Endothelial cell of hepatic sinusoid (primary cell): Measurements from ENCODE around the gene CSTB.

ENCODE experiments used
- in situ Hi-C: cut with HindIII; loops from 2 replicates; pipeline ENCODE4 v1.10.0; 2017; ENCODE audit warnings: low sequenced_read_pairs

Gene CSTB

DNA sequence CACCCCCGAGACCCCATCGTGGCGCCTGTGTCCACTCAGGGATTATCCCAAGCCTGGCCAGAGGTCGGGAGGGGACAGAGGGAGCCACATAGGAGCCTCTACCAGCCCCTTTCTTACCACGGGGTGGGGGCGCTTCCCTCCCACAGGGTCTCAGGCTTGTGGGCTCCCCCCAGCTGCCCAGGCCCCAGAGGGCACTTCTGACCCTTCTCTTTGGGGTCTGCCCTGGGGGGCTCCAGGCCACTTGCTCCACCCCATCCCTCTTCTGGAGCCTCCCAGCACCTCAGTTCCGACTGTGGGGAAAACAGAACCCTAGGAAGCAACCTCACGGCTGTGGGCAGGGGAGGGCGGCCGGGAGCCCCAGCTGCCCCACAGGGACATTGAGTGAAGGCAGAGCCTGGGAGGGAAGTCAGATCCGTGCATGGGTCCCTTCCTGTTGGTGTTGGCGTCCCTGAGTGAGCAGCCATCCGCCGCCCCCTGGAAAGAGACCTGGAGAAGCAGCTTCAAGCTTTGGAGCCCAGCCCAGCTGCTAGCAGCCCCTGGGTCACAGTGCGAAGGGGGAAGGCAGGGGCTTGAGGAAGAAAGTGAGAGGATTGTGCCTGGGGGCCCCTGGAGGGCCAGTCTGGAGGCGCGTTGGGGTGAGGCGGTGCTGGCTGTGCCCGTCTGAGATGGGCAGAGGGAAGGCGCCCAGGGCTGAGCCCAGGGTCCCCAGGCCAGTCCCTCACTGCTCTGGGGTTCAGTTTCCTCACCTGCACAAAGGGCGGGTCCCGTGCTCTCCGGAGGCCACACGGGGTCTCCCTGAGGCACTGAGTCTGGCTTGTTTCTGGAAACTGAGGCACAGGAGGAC, 35.4 kb upstream of the CSTB start:
- in situ Hi-C loops: loop anchor here (10.0 kb wide), 1 partner anchor 203 kb away; the partner anchor contains the start of gene TRAPPC10

DNA sequence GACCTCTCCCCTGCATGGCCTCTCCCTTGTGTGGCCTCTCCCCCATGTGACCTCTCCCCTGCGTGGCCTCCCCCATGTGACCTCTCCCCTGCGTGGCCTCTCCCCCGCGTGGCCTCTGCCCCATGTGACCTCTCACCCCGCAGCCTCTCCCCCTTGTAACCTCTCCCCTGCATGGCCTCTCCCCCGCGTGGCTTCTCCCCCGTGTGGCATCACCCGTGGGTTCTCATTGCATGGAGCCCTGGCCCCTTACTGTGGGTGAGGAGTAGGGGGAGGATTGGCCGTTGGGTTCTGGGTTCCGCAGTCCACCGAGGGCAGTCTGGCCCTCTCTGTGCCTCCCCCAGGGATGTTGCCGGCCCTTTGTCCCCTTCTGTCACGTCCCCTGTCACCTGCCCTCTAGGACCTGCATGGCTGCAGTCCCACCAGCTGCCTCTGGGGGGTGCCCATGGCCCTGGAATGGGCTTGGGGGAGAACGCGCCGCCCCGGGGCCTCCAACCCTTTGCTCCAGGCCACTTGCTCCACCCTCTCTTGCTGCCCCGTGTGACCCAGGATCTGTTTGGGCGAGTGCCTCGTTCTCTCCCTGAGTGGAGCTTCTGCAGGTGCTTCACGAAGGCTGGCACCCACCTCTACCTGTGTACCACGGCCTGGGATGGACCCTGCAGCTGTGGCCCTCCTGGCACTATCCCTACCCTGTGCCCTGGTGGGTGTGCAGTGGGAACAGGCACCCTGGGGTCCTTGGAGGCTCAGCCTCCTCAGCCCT, 34.6 kb upstream of the CSTB start:
- in situ Hi-C loops: loop anchor here (10.0 kb wide), 1 partner anchor 204 kb away; the partner anchor contains the start of gene TRAPPC10

- in situ Hi-C loops: loop anchor here (10.0 kb wide), 1 partner anchor 205 kb away; the partner anchor contains the start of gene TRAPPC10
Observed at GRCh38 chr21:43809853-43810504, 33.9 kb upstream of the CSTB start.

- in situ Hi-C loops: no loop called here
Observed at GRCh38 chr21:43809346-43809799, 33.3 kb upstream of the CSTB start.

GRCh38 chr21:43808832-43809251, 32.7 kb upstream of the CSTB start:
- in situ Hi-C loops: no loop called here

- in situ Hi-C loops: no loop called here
Observed at GRCh38 chr21:43808367-43808766, 32.3 kb upstream of the CSTB start.

DNA sequence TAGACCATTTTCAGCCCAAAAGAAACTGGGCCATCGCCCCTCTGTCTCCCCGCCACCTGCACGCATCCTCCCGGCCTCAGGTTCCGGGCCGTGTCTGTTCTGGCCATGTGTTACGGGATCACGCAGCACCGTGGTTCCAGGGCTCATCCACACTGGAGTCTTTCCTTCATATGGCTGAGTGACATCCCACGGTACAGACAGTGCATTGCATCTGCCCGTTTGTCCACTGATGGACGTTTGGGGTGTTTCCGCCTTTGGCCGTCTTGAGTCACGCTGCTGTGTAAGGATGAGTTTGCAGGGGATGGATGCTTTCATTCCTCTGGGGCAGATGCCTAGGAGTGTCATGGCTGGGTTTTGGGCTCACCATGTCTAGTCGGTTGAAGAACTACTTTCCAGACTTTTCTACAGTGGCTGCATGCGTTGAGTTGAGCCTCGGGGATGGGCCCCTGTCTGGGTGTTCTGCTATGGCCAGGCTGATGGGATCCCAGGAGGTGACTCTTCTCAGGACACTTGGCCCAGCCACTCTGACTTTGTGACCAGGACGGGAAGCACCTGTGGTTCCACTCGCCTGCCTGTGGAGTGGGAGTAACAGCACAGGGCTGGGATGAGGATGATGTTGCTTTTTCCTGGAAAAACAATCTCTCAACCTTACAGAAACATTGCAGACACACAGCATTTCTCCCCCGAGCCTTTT, 30.1 kb upstream of the CSTB start:
- in situ Hi-C loops: no loop called here

DNA sequence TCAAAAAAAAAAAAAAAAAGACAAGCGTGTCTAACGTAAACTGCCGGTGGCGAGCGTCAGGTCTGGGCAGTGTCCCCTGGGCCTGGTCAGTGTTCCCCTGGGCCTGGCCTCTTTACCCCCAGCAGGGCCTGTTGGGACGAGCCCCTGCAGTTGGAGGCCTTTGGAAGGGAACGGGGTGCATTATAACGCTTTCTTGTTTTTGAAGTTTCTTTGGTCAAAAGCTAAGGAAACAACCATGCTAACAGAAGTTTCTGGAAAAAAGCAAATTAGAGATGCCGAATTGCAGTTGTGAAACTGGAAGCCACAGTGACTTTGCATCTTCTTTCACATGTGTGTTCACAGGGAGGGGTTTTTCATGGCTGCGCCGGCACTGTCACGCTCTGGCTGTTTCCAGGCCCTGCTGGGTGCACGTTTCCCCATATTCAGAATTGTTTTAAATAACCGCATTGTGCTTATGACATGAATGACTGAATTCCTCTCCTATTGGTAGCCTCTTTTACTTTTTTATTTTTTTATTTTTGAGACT, 29.2 kb upstream of the CSTB start:
- in situ Hi-C loops: no loop called here

GRCh38 chr21:43803558-43804300, 27.6 kb upstream of the CSTB start:
- in situ Hi-C loops: no loop called here

GRCh38 chr21:43802713-43803313, 26.7 kb upstream of the CSTB start:
- in situ Hi-C loops: no loop called here

- in situ Hi-C loops: no loop called here
Observed at GRCh38 chr21:43801006-43801783, 25.1 kb upstream of the CSTB start.

DNA sequence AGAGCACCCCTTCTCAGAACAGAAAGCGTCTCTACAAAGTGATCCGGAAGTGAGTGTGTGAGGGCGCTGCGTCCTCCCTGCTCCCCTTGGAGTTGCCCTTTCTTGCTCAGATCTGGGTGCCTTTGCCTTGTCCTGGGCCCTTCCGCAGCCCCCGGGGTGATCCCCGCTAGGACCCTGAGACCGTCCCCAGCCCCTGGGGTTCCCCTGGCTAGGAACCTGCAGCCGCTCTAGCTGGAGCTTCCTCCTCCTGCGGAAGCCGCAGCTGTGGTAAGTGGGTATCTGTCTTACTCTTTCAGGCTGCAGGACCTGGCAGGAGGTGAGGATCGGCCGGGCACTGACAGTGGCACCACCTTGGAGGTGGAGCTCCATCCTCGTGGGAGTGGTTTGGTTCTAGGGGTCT, 24.5 kb upstream of the CSTB start:
- in situ Hi-C loops: no loop called here

GRCh38 chr21:43800124-43800523, 24.0 kb upstream of the CSTB start:
- in situ Hi-C loops: no loop called here

GRCh38 chr21:43799301-43799840, 23.3 kb upstream of the CSTB start:
- in situ Hi-C loops: no loop called here

DNA sequence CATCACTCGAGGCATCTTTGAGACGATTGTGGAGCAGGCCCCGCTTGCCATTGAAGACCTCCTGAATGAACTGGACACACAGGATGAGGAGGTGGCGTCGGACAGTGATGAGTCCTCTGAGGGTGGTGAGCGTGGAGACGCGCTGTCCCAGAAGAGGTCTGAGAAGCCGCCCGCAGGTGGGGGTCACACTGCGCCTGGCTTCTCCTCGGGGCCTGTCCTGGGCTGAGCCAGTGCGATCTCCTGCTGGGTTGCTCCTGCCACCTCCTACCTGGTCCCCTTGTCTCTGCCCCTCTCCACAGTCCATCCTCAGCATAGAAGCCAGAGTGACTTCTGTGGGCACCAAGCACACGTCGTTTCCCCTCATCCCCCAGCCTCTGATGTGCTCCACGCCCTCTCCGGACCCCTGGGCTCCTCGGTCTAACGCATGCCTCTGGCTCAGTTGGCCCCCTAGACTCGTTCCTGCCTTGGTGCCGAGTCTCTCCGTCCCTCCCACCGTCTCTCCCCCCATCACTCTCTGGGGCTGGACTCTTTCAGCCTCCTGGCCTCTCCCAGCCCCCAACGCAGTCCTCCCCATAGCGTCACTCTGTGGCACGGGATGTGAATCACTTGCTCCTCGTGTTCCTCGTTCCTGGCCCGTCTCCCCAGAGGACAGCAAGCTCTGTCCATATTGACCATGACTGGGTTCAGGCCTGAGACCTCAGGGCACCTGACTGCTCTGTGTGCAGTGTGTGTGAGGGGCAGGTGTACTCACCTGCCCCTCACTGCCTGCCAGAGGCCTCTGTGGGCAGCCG, 22.0 kb upstream of the CSTB start:
- in situ Hi-C loops: no loop called here

GRCh38 chr21:43797415-43797814, 21.3 kb upstream of the CSTB start:
- in situ Hi-C loops: no loop called here

DNA sequence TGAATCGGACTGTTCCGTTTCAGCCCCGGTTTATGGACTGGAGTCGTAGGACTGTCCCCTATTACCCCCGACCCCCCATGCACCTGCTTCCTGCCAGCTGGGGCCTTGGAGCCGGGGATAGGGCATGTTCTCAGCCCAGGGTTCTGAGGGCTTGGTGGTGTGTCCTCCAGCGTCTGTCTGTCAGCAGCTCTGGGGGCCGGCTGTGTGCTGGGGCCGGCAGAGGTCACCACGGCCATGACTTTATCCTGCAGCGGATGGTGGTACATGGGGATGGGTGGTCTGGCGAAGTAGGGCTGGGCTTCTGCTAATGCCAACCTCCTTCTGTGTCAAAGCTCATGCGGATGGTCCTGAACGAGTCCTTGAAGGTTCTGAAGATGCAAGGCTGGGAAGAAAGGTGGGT, 18.7 kb upstream of the CSTB start:
- in situ Hi-C loops: no loop called here

GRCh38 chr21:43794311-43794710, 18.2 kb upstream of the CSTB start:
- in situ Hi-C loops: no loop called here
